CD1c-positive myeloid dendritic cell (primary cell): Measurements from ENCODE around the gene ZNF275.
"Not testable (repeated sequence)": the region's sequence is repeated elsewhere in the genome, so short reads cannot be mapped to it uniquely, and the experiment has no call there.

Experiments
- DNase-seq: peaks from one replicate; pipeline ENCODE4 v3.0.0-alpha.2; 2016; ENCODE audit errors: extremely low spot score

Gene ZNF275

GRCh38 chrX:153387987-153388721, 54.2 kb downstream of the ZNF275 start:
- DNase-seq = no peak

GRCh38 chrX:153388722-153389459, 54.9 kb downstream of the ZNF275 start:
- DNase-seq = no peak

- not testable (repeated sequence) for DNase-seq
These were observed 55.5 kb downstream of the ZNF275 start for GRCh38 chrX:153389460-153389768.

GRCh38 chrX:153392642-153393321, 58.8 kb downstream of the ZNF275 start:
- DNase-seq = no peak

GRCh38 chrX:153394612-153395011, 60.7 kb downstream of the ZNF275 start:
- DNase-seq = no peak

- DNase-seq = no peak
These were observed 61.8 kb downstream of the ZNF275 start for GRCh38 chrX:153395613-153396319.

GRCh38 chrX:153396320-153397195, 62.6 kb downstream of the ZNF275 start:
- DNase-seq = no peak

GRCh38 chrX:153397256-153397960, 63.5 kb downstream of the ZNF275 start:
- no peak for DNase-seq

- DNase-seq = no peak
These were observed 64.5 kb downstream of the ZNF275 start for GRCh38 chrX:153398275-153398960.

GRCh38 chrX:153400146-153401132, 66.5 kb downstream of the ZNF275 start:
- peak; percentile 62 for DNase-seq

- no peak for DNase-seq
These were observed 67.3 kb downstream of the ZNF275 start, which contains the start of gene PNMA6E for GRCh38 chrX:153401133-153401764. Gene PNMA6E (minus strand): TSS chrX:153401350. CDS start chrX:153398849, 2,501 bp downstream.
